ENCODE results near the gene ERGIC3.

DNA sequence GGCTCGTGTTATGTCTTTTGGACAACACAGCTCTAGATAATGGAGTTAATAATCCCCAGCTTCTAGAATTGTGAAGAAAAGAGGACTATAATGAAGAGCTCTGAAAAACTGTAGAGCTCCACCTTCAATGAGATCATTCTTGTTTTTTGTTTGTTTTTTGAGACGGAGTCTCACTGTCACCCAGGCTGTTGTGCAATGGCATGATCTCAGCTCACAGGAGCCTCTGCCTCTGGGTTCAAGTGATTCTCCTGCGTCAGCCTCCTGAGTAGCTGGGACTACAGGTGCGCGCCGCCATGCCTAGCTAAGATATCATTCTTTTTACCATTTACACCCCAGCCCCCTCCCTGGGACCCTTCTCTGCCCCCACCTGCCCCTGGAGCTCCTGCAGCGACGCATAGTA lies 36.6 kb downstream of the ERGIC3 start:
- TF ChIP-seq ZNF609 (CRISPR knock-in tag; IDR thresholded peaks at IDR 0.05; ENCODE audit: borderline replicate concordance), result no peak
- TF ChIP-seq JUN (CRISPR knock-in tag; IDR thresholded peaks at IDR 0.05), result peak; percentile 69; the same call in 1 of the 2 replicates
- TF ChIP-seq, protein P1, sequence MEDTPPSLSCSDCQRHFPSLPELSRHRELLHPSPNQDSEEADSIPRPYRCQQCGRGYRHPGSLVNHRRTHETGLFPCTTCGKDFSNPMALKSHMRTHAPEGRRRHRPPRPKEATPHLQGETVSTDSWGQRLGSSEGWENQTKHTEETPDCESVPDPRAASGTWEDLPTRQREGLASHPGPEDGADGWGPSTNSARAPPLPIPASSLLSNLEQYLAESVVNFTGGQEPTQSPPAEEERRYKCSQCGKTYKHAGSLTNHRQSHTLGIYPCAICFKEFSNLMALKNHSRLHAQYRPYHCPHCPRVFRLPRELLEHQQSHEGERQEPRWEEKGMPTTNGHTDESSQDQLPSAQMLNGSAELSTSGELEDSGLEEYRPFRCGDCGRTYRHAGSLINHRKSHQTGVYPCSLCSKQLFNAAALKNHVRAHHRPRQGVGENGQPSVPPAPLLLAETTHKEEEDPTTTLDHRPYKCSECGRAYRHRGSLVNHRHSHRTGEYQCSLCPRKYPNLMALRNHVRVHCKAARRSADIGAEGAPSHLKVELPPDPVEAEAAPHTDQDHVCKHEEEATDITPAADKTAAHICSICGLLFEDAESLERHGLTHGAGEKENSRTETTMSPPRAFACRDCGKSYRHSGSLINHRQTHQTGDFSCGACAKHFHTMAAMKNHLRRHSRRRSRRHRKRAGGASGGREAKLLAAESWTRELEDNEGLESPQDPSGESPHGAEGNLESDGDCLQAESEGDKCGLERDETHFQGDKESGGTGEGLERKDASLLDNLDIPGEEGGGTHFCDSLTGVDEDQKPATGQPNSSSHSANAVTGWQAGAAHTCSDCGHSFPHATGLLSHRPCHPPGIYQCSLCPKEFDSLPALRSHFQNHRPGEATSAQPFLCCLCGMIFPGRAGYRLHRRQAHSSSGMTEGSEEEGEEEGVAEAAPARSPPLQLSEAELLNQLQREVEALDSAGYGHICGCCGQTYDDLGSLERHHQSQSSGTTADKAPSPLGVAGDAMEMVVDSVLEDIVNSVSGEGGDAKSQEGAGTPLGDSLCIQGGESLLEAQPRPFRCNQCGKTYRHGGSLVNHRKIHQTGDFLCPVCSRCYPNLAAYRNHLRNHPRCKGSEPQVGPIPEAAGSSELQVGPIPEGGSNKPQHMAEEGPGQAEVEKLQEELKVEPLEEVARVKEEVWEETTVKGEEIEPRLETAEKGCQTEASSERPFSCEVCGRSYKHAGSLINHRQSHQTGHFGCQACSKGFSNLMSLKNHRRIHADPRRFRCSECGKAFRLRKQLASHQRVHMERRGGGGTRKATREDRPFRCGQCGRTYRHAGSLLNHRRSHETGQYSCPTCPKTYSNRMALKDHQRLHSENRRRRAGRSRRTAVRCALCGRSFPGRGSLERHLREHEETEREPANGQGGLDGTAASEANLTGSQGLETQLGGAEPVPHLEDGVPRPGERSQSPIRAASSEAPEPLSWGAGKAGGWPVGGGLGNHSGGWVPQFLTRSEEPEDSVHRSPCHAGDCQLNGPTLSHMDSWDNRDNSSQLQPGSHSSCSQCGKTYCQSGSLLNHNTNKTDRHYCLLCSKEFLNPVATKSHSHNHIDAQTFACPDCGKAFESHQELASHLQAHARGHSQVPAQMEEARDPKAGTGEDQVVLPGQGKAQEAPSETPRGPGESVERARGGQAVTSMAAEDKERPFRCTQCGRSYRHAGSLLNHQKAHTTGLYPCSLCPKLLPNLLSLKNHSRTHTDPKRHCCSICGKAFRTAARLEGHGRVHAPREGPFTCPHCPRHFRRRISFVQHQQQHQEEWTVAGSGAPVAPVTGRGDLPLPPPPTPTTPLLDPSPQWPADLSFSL (CRISPR knock-in tag; IDR thresholded peaks at IDR 0.05), result no peak
- no peak for TF ChIP-seq ZFP36 (IDR thresholded peaks at IDR 0.05; ENCODE audit: borderline replicate concordance, low read depth, low read length, partially characterized antibody)
- no peak for TF ChIP-seq NCOA1 (CRISPR knock-in tag; IDR thresholded peaks at IDR 0.05)
